ENCODE data around the gene IRX3.

GRCh38 chr16:54296543-54296942 lies 10.0 kb upstream of the IRX3 start:
- TF ChIP-seq CTCF (IDR thresholded peaks at IDR 0.05) = no peak
- TF ChIP-seq POLR2A (IDR thresholded peaks at IDR 0.05) = no peak

Measured in Peyer's patch (tissue), 4 donors.